ENCODE data around the gene FAM117B. TPM values are rescaled to one million over a fixed set of nuclear protein-coding genes. Genes with fewer than 3 reads are reported as not detected.

The FAM117B gene
- 2.7 and 6.8 TPM in 2 replicates for total RNA-seq

DNA sequence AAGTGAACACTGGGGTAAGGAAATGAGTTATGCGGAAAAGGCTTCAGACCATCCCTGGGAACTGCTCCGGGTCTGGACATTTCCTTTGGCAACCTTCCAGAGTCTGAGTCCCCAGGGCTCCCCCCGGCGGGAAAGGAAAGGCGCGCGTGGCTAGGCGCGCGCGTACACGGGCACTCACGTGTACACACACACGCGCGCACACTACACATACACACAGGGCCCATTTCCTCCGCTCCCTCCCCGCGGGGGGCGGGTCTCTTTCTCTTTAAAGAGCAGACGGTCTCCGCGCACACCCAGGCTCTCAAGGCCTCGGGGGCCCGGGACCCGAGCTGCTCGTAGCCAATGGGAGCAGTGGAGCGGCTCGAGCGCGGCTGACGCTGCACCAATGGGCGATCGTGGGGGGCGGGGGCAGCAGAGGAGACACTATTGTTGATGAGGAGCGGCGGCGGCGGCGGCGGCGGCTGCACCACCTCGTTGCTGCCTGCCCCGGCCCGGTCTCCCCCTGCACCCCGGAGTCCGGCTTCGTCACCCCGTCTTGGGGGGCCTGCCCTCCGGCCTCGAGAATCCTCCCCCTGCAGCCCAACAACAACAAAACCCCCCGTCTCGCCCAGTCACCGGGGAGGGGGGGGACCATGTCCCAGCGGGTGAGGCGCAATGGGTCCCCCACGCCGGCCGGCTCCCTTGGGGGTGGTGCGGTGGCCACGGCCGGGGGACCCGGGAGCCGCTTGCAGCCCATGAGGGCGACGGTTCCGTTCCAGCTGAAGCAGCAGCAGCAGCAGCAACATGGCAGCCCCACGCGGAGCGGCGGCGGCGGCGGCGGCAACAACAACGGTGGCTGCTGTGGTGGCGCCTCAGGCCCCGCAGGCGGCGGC, at the start of gene FAM117B:
Gene FAM117B, plus strand, starts transcription at position 414 of the 872 bp plus-strand sequence. Its CDS starts 219 bp downstream, at position 633.

Other genes with a start within 250 kb of the FAM117B start
- gene ICA1L, start 236.8 kb downstream of the FAM117B start, total RNA-seq, result 1.9 TPM in 2 replicates

Measured in tracheal epithelial cell (primary cell).